HG03025 (cell line): ENCODE measurements around the gene TWF2.

Experiments used
- ATAC-seq: cut with Tn5 transposase; IDR thresholded peaks from one replicate; pipeline ENCODE4 v1.9.1; 2021; ENCODE audit warnings: mild to moderate bottlenecking, moderate library complexity; ENCODE audit not compliant: unreplicated experiment, low FRiP score

Gene TWF2

GRCh38 chr3:52259035-52259434, 20.1 kb upstream of the TWF2 start:
- ATAC-seq, result no peak

GRCh38 chr3:52257911-52258310, 19.0 kb upstream of the TWF2 start:
- no peak for ATAC-seq

GRCh38 chr3:52256622-52257021, 17.7 kb upstream of the TWF2 start:
- ATAC-seq, result no peak

- no peak for ATAC-seq
Observed at GRCh38 chr3:52256159-52256558, 17.2 kb upstream of the TWF2 start.

GRCh38 chr3:52254608-52255007, 15.7 kb upstream of the TWF2 start:
- no peak for ATAC-seq

GRCh38 chr3:52253314-52254304, 14.7 kb upstream of the TWF2 start:
- peak; percentile 84 for ATAC-seq

GRCh38 chr3:52250122-52250521, 11.2 kb upstream of the TWF2 start:
- no peak for ATAC-seq

GRCh38 chr3:52249683-52250082, 10.7 kb upstream of the TWF2 start:
- ATAC-seq, result no peak

GRCh38 chr3:52248816-52249547, 10.0 kb upstream of the TWF2 start:
- no peak for ATAC-seq

- ATAC-seq, result no peak
Observed at GRCh38 chr3:52248165-52248541, 9.2 kb upstream of the TWF2 start.

GRCh38 chr3:52247409-52248164, 8.6 kb upstream of the TWF2 start:
- ATAC-seq, result no peak

GRCh38 chr3:52246728-52247408, 7.9 kb upstream of the TWF2 start:
- ATAC-seq, result no peak

GRCh38 chr3:52246264-52246620, 7.3 kb upstream of the TWF2 start:
- no peak for ATAC-seq

GRCh38 chr3:52245322-52246263, 6.6 kb upstream of the TWF2 start, which contains the start of gene PPM1M:
Gene PPM1M, plus strand, starts transcription at chr3:52245759. Its CDS starts 66 bp downstream, at chr3:52245825.
- ATAC-seq, result no peak

- ATAC-seq, result no peak
Observed at GRCh38 chr3:52243791-52244628, 5.1 kb upstream of the TWF2 start.

GRCh38 chr3:52242039-52242438, 3.1 kb upstream of the TWF2 start:
- ATAC-seq, result no peak

- no peak for ATAC-seq
Observed at GRCh38 chr3:52240886-52241370, 2.0 kb upstream of the TWF2 start.
